Stimulated activated CD4-positive, alpha-beta T cell treated with anti-CD3 and anti-CD28 coated beads, Interleukin-4, amount 100 ng/mL, for 4 hours (primary cell): ENCODE results near the gene KDM6A.
A peak's percentile ranks its signal among the peaks of the same experiment; 100 is the strongest.
"Not testable (repeated sequence)": the region's sequence is repeated elsewhere in the genome, so short reads cannot be mapped to it uniquely, and the experiment has no call there.

Source experiments
- DNase-seq, 2 experiments: peaks; one replicate each; pipeline ENCODE4 v3.0.0-alpha.2; 2020

Gene KDM6A

GRCh38 chrX:44890247-44890646 is 17.3 kb downstream of the KDM6A start:
- DNase-seq = no peak

GRCh38 chrX:44890687-44891086 is 17.7 kb downstream of the KDM6A start:
- DNase-seq = not testable (repeated sequence)

GRCh38 chrX:44891642-44892041 is 18.7 kb downstream of the KDM6A start:
- DNase-seq = no peak

GRCh38 chrX:44896876-44897186 is 23.8 kb downstream of the KDM6A start:
- DNase-seq = no peak

GRCh38 chrX:44897539-44897938 is 24.6 kb downstream of the KDM6A start:
- no peak for DNase-seq

- no peak for DNase-seq
Measured at GRCh38 chrX:44898411-44899221, 25.6 kb downstream of the KDM6A start.

GRCh38 chrX:44899946-44900345 is 27.0 kb downstream of the KDM6A start:
- no peak for DNase-seq

GRCh38 chrX:44903107-44903506 is 30.1 kb downstream of the KDM6A start:
- DNase-seq = peak in 1 of 2 experiments; percentile 3

GRCh38 chrX:44903830-44904530 is 31.0 kb downstream of the KDM6A start:
- no peak for DNase-seq

GRCh38 chrX:44904542-44905115 is 31.6 kb downstream of the KDM6A start:
- no peak for DNase-seq

GRCh38 chrX:44906041-44906440 is 33.1 kb downstream of the KDM6A start:
- no peak for DNase-seq

GRCh38 chrX:44906542-44906941 is 33.6 kb downstream of the KDM6A start:
- DNase-seq = no peak

GRCh38 chrX:44908153-44908552 is 35.2 kb downstream of the KDM6A start:
- no peak for DNase-seq

- DNase-seq = no peak
Measured at GRCh38 chrX:44908827-44909226, 35.8 kb downstream of the KDM6A start.

- not testable (repeated sequence) for DNase-seq
Measured at GRCh38 chrX:44910508-44910907, 37.5 kb downstream of the KDM6A start.

- not testable (repeated sequence) for DNase-seq
Measured at GRCh38 chrX:44911074-44911600, 38.1 kb downstream of the KDM6A start.

- DNase-seq = no peak
Measured at GRCh38 chrX:44913656-44914531, 40.9 kb downstream of the KDM6A start.

GRCh38 chrX:44914532-44915198 is 41.7 kb downstream of the KDM6A start:
- no peak for DNase-seq

GRCh38 chrX:44915361-44915868 is 42.4 kb downstream of the KDM6A start:
- no peak for DNase-seq

- no peak for DNase-seq
Measured at GRCh38 chrX:44918722-44919121, 45.7 kb downstream of the KDM6A start.

GRCh38 chrX:44922980-44923379 is 50.0 kb downstream of the KDM6A start:
- DNase-seq = no peak

- DNase-seq = no peak
Measured at GRCh38 chrX:44927398-44927797, 54.4 kb downstream of the KDM6A start.
